Smooth muscle cell (in vitro differentiated cells): ENCODE measurements around the gene BSG. TPM values are rescaled to one million over a fixed set of nuclear protein-coding genes. Genes with fewer than 3 reads are reported as not detected.
"Not testable (repeated sequence)": the region's sequence is repeated elsewhere in the genome, so short reads cannot be mapped to it uniquely, and the experiment has no call there.

Experiments used
- DNase-seq: peaks from one replicate; lab custom pipeline; 2025; ENCODE audit not compliant: unreplicated experiment; lab: John Stamatoyannopoulos, UW
- H2AFZ ChIP-seq: fragments of 200-600 bp; sonication (generic); 2 replicates; pipeline ENCODE4 v1.6.0; 2016; ENCODE audit warnings: antibody characterized with exemption, low read depth, mild to moderate bottlenecking
- H3F3A ChIP-seq: fragments of 200-600 bp; sonication (generic); 2 replicates; pipeline ENCODE4 v1.6.0; 2017; ENCODE audit warnings: antibody characterized with exemption, low read depth
- H3K27ac ChIP-seq: fragments of 200-600 bp; sonication (generic); 2 replicates; pipeline ENCODE4 v1.5.1; 2016; ENCODE audit warnings: low read depth, mild to moderate bottlenecking
- H3K27me3 ChIP-seq: fragments of 200-600 bp; sonication (generic); 2 replicates; pipeline ENCODE4 v1.6.1; 2016; ENCODE audit warnings: low read depth, mild to moderate bottlenecking
- H3K36me3 ChIP-seq: fragments of 200-600 bp; sonication (generic); 2 replicates; pipeline ENCODE4 v1.5.1; 2016; ENCODE audit warnings: low read depth
- H3K4me1 ChIP-seq: fragments of 200-600 bp; sonication (generic); 2 replicates; pipeline ENCODE4 v1.5.1; 2016; ENCODE audit warnings: low read depth
- H3K4me2 ChIP-seq: fragments of 200-600 bp; sonication (generic); 2 replicates; pipeline ENCODE4 v1.6.0; 2016; ENCODE audit warnings: mild to moderate bottlenecking
- H3K4me3 ChIP-seq: fragments of 200-600 bp; sonication (generic); 2 replicates; pipeline ENCODE4 v1.5.1; 2016; ENCODE audit warnings: mild to moderate bottlenecking
- H3K79me2 ChIP-seq: fragments of 200-600 bp; sonication (generic); 2 replicates; pipeline ENCODE4 v1.6.0; 2016; ENCODE audit warnings: low read depth, mild to moderate bottlenecking
- H3K9ac ChIP-seq: fragments of 200-600 bp; sonication (generic); 2 replicates; pipeline ENCODE4 v1.6.0; 2016; ENCODE audit warnings: low read depth
- H3K9me3 ChIP-seq: fragments of 200-600 bp; sonication (generic); replicated peaks from 2 replicates; pipeline ENCODE4 v1.5.1; 2016; ENCODE audit warnings: low read depth
- H4K20me1 ChIP-seq: fragments of 200-600 bp; sonication (generic); 2 replicates; pipeline ENCODE4 v1.6.0; 2016; ENCODE audit warnings: low read depth
- CTCF ChIP-seq: fragments of 200-600 bp; sonication (generic); IDR thresholded peaks from 2 replicates; pipeline ENCODE4 v1.5.1; 2017; ENCODE audit warnings: borderline replicate concordance, mild to moderate bottlenecking, antibody characterized with exemption; ENCODE audit not compliant: insufficient read depth, poor library complexity, severe bottlenecking
- WGBS: methylation state at CpG from one replicate; pipeline ENCODE4 v1.1.7; 2016; ENCODE audit warnings: low lambda C conversion rate; 5-methylcytosine and 5-hydroxymethylcytosine counted together
- polyA plus RNA-seq: library from polyadenylated mRNA; unstranded; fragments of >200 nt; fragmentation: Nextera tagmentation; extraction: Ambion mirVana; gene quantifications from 2 replicates; pipeline ENCODE4 v1.2.1, GENCODE V29; 2016
- total RNA-seq: library from RNA; depleted of rRNA; stranded (reverse); fragments of >200 nt; gene quantifications from 2 replicates; pipeline ENCODE4 v1.2.3, GENCODE V29; 2014

The BSG gene
- total and polyA plus RNA-seq, 2 experiments from 2014 or later = 431 to 1,057 TPM

GRCh38 chr19:604355-604754 is 32.0 kb downstream of the BSG start:
- Histone ChIP-seq H3K4me3 (no peak overlapping the region), H3K9me3 (no peaks in the 10 kb centered on the region), H2AFZ (no peak overlapping the region), H3K9ac (no peak overlapping the region), H3K36me3 (no peaks in the 10 kb centered on the region), H3K79me2 (no peaks in the 10 kb centered on the region), H3K4me1 (no peaks in the 10 kb centered on the region), H3K4me2 (no peak overlapping the region), H3K27ac (no peak overlapping the region), H3F3A (no peaks in the 10 kb centered on the region), H4K20me1 (no peaks in the 10 kb centered on the region), H3K27me3 (no peaks in the 10 kb centered on the region)
- DNase-seq = no peak
- TF ChIP-seq CTCF = no peak
- 90% methylated on average over 5 of the region's 11 CpGs for WGBS

GRCh38 chr19:605061-605971 is 32.9 kb downstream of the BSG start:
- not testable (repeated sequence) for H3K9me3 ChIP-seq, H3K27ac ChIP-seq, H3K4me3 ChIP-seq, H3K9ac ChIP-seq, H3K4me1 ChIP-seq, H3K27me3 ChIP-seq, H3K79me2 ChIP-seq, H3K36me3 ChIP-seq, H3F3A ChIP-seq, DNase-seq, H4K20me1 ChIP-seq, H3K4me2 ChIP-seq, H2AFZ ChIP-seq
- 95% methylated on average over 20 of the region's 34 CpGs for WGBS

- no peak for DNase-seq
- Histone ChIP-seq H2AFZ (no peak overlapping the region), H3K4me1 (no peaks in the 10 kb centered on the region), H3K4me3 (no peak overlapping the region), H4K20me1 (peaks cover 9% of the 10 kb centered on the region), H3K27ac (no peak overlapping the region), H3K79me2 (no peaks in the 10 kb centered on the region), H3K4me2 (no peak overlapping the region), H3K9me3 (no peaks in the 10 kb centered on the region), H3K27me3 (no peaks in the 10 kb centered on the region), H3K36me3 (no peaks in the 10 kb centered on the region), H3K9ac (no peak overlapping the region), H3F3A (no peaks in the 10 kb centered on the region)
- TF ChIP-seq CTCF = no peak
- 94% methylated on average over 29 of the region's 30 CpGs for WGBS
Observed at GRCh38 chr19:607301-608154, 35.1 kb downstream of the BSG start.
